HCT116 (cell line): Measurements from ENCODE around the gene PDE6C. TPM values are rescaled to one million over a fixed set of nuclear protein-coding genes. Genes with fewer than 3 reads are reported as not detected.

Source experiments
- ATAC-seq: fragments of 200-7000 bp; cut with Tn5 transposase; 2 replicates; pipeline ENCODE4 v1.9.1; 2020; ENCODE audit warnings: mild to moderate bottlenecking, moderate library complexity
- BruUV-seq: library from RNA; stranded (reverse); fragments of 400-500 nt; replicated peaks from 2 replicates; lab custom pipeline; 2021; lab: Mats Ljungman, UMichigan
- CTCF ChIA-PET: fragments of 300-600 bp; sonication (Branson Sonifier 250); formaldehyde crosslinking; loops from one replicate; lab custom pipeline; 2021; ENCODE audit warnings: antibody characterized with exemption; lab: Charles Lee
- POLR2A ChIA-PET: fragments of 300-600, 350-600 bp; sonication (Branson Sonifier 250); formaldehyde crosslinking; loops from one replicate; lab custom pipeline; 2021; ENCODE audit warnings: antibody characterized with exemption; lab: Charles Lee
- RAD21 ChIA-PET, 2 experiments: fragments of 300-600 bp; sonication (Branson Sonifier 250); formaldehyde crosslinking; loops; one replicate each; lab custom pipeline; 2023; ENCODE audit warnings: low total read pairs in 2 of 2; ENCODE audit not compliant: uncharacterized antibody in 2 of 2, unreplicated experiment in 2 of 2, low non-redundant PET in 1 of 2; lab: Charles Lee
- DNase-seq: peaks from one replicate; pipeline ENCODE4 v3.0.0-alpha.2; 2010; ENCODE audit warnings: low read depth, low spot score
- H2AFZ ChIP-seq: fragments of 200-600 bp; shearing (Covaris generic), sonication (generic); 2 replicates; pipeline ENCODE4 v1.6.1; 2017; ENCODE audit warnings: low read depth, mixed run types, mixed read lengths, antibody characterized with exemption, low read length; ENCODE audit not compliant: poor library complexity, severe bottlenecking
- H3K27ac ChIP-seq: 2 replicates; pipeline ENCODE4 v1.5.1; 2012; ENCODE audit warnings: low read depth, low read length
- H3K27me3 ChIP-seq: fragments of 200-600 bp; sonication (generic); 2 replicates; pipeline ENCODE4 v1.6.1; 2016; ENCODE audit warnings: mixed run types, low read length, mixed read lengths; ENCODE audit not compliant: insufficient read depth
- H3K36me3 ChIP-seq, 2 experiments: fragments of 200-500 bp in 1 of 2; fragments of 200-600 bp in 1 of 2; sonication (Bioruptor generic) in 1 of 2; sonication (generic) in 1 of 2; 2 replicates each; pipeline versions ENCODE4 v1.5.1 to v1.6.1; 2014 to 2016; ENCODE audit warnings: low read length in 2 of 2, inconsistent platforms in 1 of 2, mixed read lengths in 1 of 2, mixed run types in 1 of 2; ENCODE audit not compliant: insufficient read depth in 2 of 2, control insufficient read depth in 1 of 2
- H3K4me1 ChIP-seq, 2 experiments: fragments of 200-600 bp in 1 of 2; sonication (generic) in 1 of 2; 2 replicates each; pipeline versions ENCODE4 v1.5.1 to v1.6.1; 2012 to 2017; ENCODE audit warnings: low read length in 2 of 2, inconsistent platforms in 1 of 2, mild to moderate bottlenecking in 1 of 2, mixed read lengths in 1 of 2, mixed run types in 1 of 2, moderate library complexity in 1 of 2; ENCODE audit not compliant: insufficient read depth in 2 of 2, control insufficient read depth in 1 of 2
- H3K4me2 ChIP-seq: fragments of 200-600 bp; sonication (generic); 2 replicates; pipeline ENCODE4 v1.6.1; 2017; ENCODE audit warnings: mixed run types, low read length, mixed read lengths
- H3K4me3 ChIP-seq, 2 experiments: fragments of 200-600 bp in 1 of 2; sonication (generic) in 1 of 2; replicated peaks in 1 of 2; 2 replicates each; pipeline ENCODE4 v1.5.1; 2011 to 2016; ENCODE audit warnings: low read length in 2 of 2, control low read depth in 1 of 2, low read depth in 1 of 2, mild to moderate bottlenecking in 1 of 2, mixed read lengths in 1 of 2, mixed run types in 1 of 2
- H3K79me2 ChIP-seq: fragments of 200-600 bp; sonication (generic); 2 replicates; pipeline ENCODE4 v1.6.1; 2017; ENCODE audit warnings: mild to moderate bottlenecking, mixed run types, low read length, moderate library complexity, mixed read lengths; ENCODE audit not compliant: insufficient read depth
- H3K9ac ChIP-seq: fragments of 200-600 bp; sonication (generic); 2 replicates; pipeline ENCODE4 v1.6.1; 2016; ENCODE audit warnings: low read length, mixed read lengths
- H3K9me2 ChIP-seq: fragments of 200-600 bp; sonication (generic), shearing (Covaris generic); 2 replicates; pipeline ENCODE4 v1.6.1; 2017; ENCODE audit warnings: mixed run types, mild to moderate bottlenecking, moderate library complexity; ENCODE audit not compliant: insufficient read depth
- H3K9me3 ChIP-seq, 2 experiments: fragments of 200-500 bp in 1 of 2; fragments of 200-600 bp in 1 of 2; sonication (Bioruptor generic) in 1 of 2; sonication (generic) in 1 of 2; 2 replicates each; pipeline ENCODE4 v1.6.1; 2014 to 2017; ENCODE audit warnings: low read length in 2 of 2, mixed read lengths in 2 of 2, inconsistent platforms in 1 of 2, low read depth in 1 of 2, mild to moderate bottlenecking in 1 of 2, mixed run types in 1 of 2, moderate library complexity in 1 of 2; ENCODE audit not compliant: control insufficient read depth in 1 of 2, insufficient read depth in 1 of 2
- H4K20me1 ChIP-seq: fragments of 200-600 bp; sonication (generic), shearing (Covaris generic); 2 replicates; pipeline ENCODE4 v1.6.1; 2017; ENCODE audit warnings: mixed run types, mild to moderate bottlenecking, moderate library complexity; ENCODE audit not compliant: insufficient read depth
- CEBPB ChIP-seq: IDR thresholded peaks from 2 replicates; pipeline ENCODE4 v1.6.1; 2012; ENCODE audit warnings: low read depth
- ELF1 ChIP-seq: IDR thresholded peaks from 2 replicates; pipeline ENCODE4 v1.6.1; 2012; ENCODE audit warnings: low read depth, borderline replicate concordance
- EZH2 ChIP-seq: fragments of 200-600 bp; sonication (generic); IDR thresholded peaks from 2 replicates; pipeline ENCODE4 v1.6.1; 2017; ENCODE audit warnings: antibody characterized with exemption, mixed run types
- FOSL1 ChIP-seq: IDR thresholded peaks from 2 replicates; pipeline ENCODE4 v1.6.1; 2012; ENCODE audit warnings: low read depth
- RAD21 ChIP-seq: IDR thresholded peaks from 2 replicates; pipeline ENCODE4 v1.6.1; 2012; ENCODE audit warnings: low read depth, mild to moderate bottlenecking
- SIN3A ChIP-seq: IDR thresholded peaks from 2 replicates; pipeline ENCODE4 v1.6.1; 2012; ENCODE audit warnings: low read depth
- SRF ChIP-seq: IDR thresholded peaks from 2 replicates; pipeline ENCODE4 v1.6.1; 2012; ENCODE audit warnings: low read depth
- TCF7L2 ChIP-seq: IDR thresholded peaks from 2 replicates; pipeline ENCODE4 v1.7.0; 2011; ENCODE audit warnings: borderline replicate concordance, inconsistent platforms; ENCODE audit not compliant: insufficient read depth, insufficient read length; ENCODE audit errors: extremely low read depth
- YY1 ChIP-seq: IDR thresholded peaks from 2 replicates; pipeline ENCODE4 v1.6.1; 2011; ENCODE audit warnings: low read length, low read depth, moderate library complexity, mild to moderate bottlenecking; ENCODE audit not compliant: insufficient replicate concordance; ENCODE audit errors: extremely low read depth
- ZNF274 ChIP-seq: fragments of 200-500 bp; sonication (Bioruptor generic); IDR thresholded peaks from 2 replicates; pipeline ENCODE4 v1.6.1; 2014; ENCODE audit warnings: mild to moderate bottlenecking, low read depth, low read length, inconsistent platforms
- intact Hi-C: fragments of 100-400 bp; cut with micrococcal nuclease; formaldehyde crosslinking; loops from 2 replicates; pipeline ENCODE4 v1.10.0; 2022
- total RNA-seq: library from RNA; stranded (reverse); gene quantifications from one replicate; pipeline ENCODE4 v1.2.1, GENCODE V29; 2021; ENCODE audit not compliant: unreplicated experiment
- TF ChIP-seq, protein P1 (sequence below): IDR thresholded peaks from 2 replicates; pipeline ENCODE4 v1.6.1; 2012; ENCODE audit warnings: low read depth

Gene PDE6C
- total RNA-seq, 1 experiment from 2014 or later = not detected

DNA sequence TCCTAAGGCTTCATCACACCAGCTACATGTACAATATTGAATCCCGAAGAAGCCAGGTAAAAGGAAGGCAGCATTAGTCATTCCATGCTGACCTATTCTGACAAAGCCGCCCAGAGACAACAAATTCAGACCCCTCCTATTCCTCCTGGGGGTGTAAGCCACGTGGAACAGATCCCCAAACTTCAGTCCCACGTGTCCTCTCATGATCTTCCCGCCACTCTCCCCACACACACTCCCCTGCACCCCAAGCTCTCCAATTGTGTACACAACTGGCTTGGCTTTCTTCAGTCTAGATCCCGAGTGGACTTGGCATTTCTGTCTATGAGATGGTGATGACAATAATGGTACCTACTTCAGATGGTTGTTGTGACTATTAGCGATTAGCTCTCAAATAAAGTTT is 8.6 kb downstream of the PDE6C start:
- no peak for TF ChIP-seq ZNF274
- TF ChIP-seq SRF = no peak
- TF ChIP-seq FOSL1 = no peak
- TF ChIP-seq CEBPB = no peak
- no peak for TF ChIP-seq ELF1
- no peak for TF ChIP-seq YY1
- no peak for TF ChIP-seq EZH2
- TF ChIP-seq RAD21 = no peak
- no peak for TF ChIP-seq SIN3A
- TF ChIP-seq, protein P1, sequence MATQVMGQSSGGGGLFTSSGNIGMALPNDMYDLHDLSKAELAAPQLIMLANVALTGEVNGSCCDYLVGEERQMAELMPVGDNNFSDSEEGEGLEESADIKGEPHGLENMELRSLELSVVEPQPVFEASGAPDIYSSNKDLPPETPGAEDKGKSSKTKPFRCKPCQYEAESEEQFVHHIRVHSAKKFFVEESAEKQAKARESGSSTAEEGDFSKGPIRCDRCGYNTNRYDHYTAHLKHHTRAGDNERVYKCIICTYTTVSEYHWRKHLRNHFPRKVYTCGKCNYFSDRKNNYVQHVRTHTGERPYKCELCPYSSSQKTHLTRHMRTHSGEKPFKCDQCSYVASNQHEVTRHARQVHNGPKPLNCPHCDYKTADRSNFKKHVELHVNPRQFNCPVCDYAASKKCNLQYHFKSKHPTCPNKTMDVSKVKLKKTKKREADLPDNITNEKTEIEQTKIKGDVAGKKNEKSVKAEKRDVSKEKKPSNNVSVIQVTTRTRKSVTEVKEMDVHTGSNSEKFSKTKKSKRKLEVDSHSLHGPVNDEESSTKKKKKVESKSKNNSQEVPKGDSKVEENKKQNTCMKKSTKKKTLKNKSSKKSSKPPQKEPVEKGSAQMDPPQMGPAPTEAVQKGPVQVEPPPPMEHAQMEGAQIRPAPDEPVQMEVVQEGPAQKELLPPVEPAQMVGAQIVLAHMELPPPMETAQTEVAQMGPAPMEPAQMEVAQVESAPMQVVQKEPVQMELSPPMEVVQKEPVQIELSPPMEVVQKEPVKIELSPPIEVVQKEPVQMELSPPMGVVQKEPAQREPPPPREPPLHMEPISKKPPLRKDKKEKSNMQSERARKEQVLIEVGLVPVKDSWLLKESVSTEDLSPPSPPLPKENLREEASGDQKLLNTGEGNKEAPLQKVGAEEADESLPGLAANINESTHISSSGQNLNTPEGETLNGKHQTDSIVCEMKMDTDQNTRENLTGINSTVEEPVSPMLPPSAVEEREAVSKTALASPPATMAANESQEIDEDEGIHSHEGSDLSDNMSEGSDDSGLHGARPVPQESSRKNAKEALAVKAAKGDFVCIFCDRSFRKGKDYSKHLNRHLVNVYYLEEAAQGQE = no peak
- TF ChIP-seq TCF7L2 = no peak
- Histone ChIP-seq H3K9ac (no peak overlapping the region), H2AFZ (no peak overlapping the region), H3K36me3 (no peaks in the 10 kb centered on the region), H3K27ac (no peak overlapping the region), H3K4me2 (no peak overlapping the region), H3K4me1 (no peaks in the 10 kb centered on the region), H3K9me2 (no peaks in the 10 kb centered on the region), H3K79me2 (no peaks in the 10 kb centered on the region), H3K9me3 (no peaks in the 10 kb centered on the region), H3K27me3 (no peaks in the 10 kb centered on the region), H3K4me3 (no peak overlapping the region), H4K20me1 (no peaks in the 10 kb centered on the region)
- ATAC-seq (no peak), DNase-seq (no peak)
- ChIA-PET POLR2A (no interaction called here), CTCF (no interaction called here), RAD21 (no interaction called here)
- BruUV-seq = no TSS peak
- intact Hi-C loops = no loop called here
